ENCODE results near the gene NRF1. TPM values are rescaled to one million over a fixed set of nuclear protein-coding genes. Genes with fewer than 3 reads are reported as not detected.

The NRF1 gene
- total RNA-seq, 1 experiment from 2014 or later = 19.3 TPM

- H3K4ac ChIP-seq (ENCODE audit: low read depth, low read length) = no peak overlapping the region
- WGBS (ENCODE audit: extremely low coverage, insufficient read length, low lambda C conversion rate) = no CpG with 5 or more reads among the region's 5 CpGs
Observed at GRCh38 chr7:129757991-129758390, 146.5 kb downstream of the NRF1 start.

More at GRCh38 chr7:129757991-129758390, 146.5 kb downstream of the NRF1 start:
- Mint-ChIP-seq H3K27me3 (ENCODE audit: low read depth) (peaks cover 1% of the 10 kb centered on the region; the same call in 1 of the 2 replicates), H3K4me1 (peaks cover 0 to 15% of the 10 kb centered on the region in 2 experiments; a peak in 3 of 4 replicates), H3K9me3 (no peaks in the 10 kb centered on the region), H3K27ac (no peak overlapping the region; a peak in 2 of 7 replicates), H3K4me3 (no peak overlapping the region), H3K36me3 (ENCODE audit: insufficient read depth in 1 of 3, low read depth in 3 of 3) (peaks cover 16 to 29% (median 27%) of the 10 kb centered on the region in 3 experiments; a peak in 6 of 7 replicates)
- Histone ChIP-seq H3K9ac (ENCODE audit: extremely low read depth, insufficient read length, low read length) (no peak overlapping the region), H2BK12ac (ENCODE audit: insufficient read length, low read depth, low read length) (no peak overlapping the region), H2BK20ac (ENCODE audit: low read depth, low read length, poor library complexity, severe bottlenecking) (no peak overlapping the region), H4K20me1 (ENCODE audit: control insufficient read depth, insufficient read depth, insufficient read length) (no peaks in the 10 kb centered on the region), H3K79me2 (ENCODE audit: insufficient read depth, low read length) (no peaks in the 10 kb centered on the region; the same call in none of the 2 replicates), H3K23me2 (ENCODE audit: insufficient read length, low read depth, low read length, poor library complexity, severe bottlenecking) (no peaks in the 10 kb centered on the region), H3K27ac (ENCODE audit: insufficient read length, low read depth, low read length) (no peak overlapping the region), H2BK120ac (ENCODE audit: low read depth, low read length, poor library complexity, severe bottlenecking) (no peak overlapping the region), H3T11ph (ENCODE audit: low read length) (no peak overlapping the region), H4K91ac (ENCODE audit: insufficient read length, low read depth, low read length) (no peak overlapping the region), H3K18ac (ENCODE audit: insufficient read length, low read depth, low read length) (no peak overlapping the region), H3K79me1 (ENCODE audit: insufficient read depth, low read depth, low read length, poor library complexity, severe bottlenecking) (no peaks in the 10 kb centered on the region), H4K8ac (replicated peaks; ENCODE audit: insufficient read length, low read depth, low read length) (no peak overlapping the region), H2BK15ac (ENCODE audit: low read depth, low read length) (no peak overlapping the region), H4K5ac (ENCODE audit: insufficient read length, low read depth, low read length) (no peak overlapping the region), H3K23ac (ENCODE audit: insufficient read length, low read depth, low read length) (no peak overlapping the region), H2AK5ac (ENCODE audit: insufficient read length, low read length) (no peak overlapping the region), H3K56ac (ENCODE audit: insufficient read length, low read depth, low read length) (no peak overlapping the region), H3K27me3 (ENCODE audit: insufficient read depth, low read length) (no peaks in the 10 kb centered on the region), H3K4me2 (ENCODE audit: insufficient read depth, insufficient read length, low read length) (no peak overlapping the region), H2BK5ac (ENCODE audit: insufficient read length, low read length) (no peak overlapping the region), H3K9me3 (ENCODE audit: control insufficient read depth, low read depth, low read length) (no peaks in the 10 kb centered on the region), H3K4me1 (ENCODE audit: insufficient read depth, low read length) (no peaks in the 10 kb centered on the region), H3K14ac (ENCODE audit: insufficient read depth, low read length) (no peak overlapping the region), H2AFZ (ENCODE audit: low read length) (no peak overlapping the region)
- no peak for DNase-seq
- no peak for TF ChIP-seq CTCF (conservative IDR thresholded peaks at IDR 0.05)
